T-helper 2 cell treated with Interferon-gamma antibody and Interleukin-4, amounts not matched to agents 5 μg/mL and 100 μg/mL, for 36 hours (primary cell): ENCODE data around the gene TMEM186.
"Not testable (repeated sequence)": the region's sequence is repeated elsewhere in the genome, so short reads cannot be mapped to it uniquely, and the experiment has no call there.

Experiments
- DNase-seq: peaks from one replicate; pipeline ENCODE4 v3.0.0; 2021; ENCODE audit warnings: low spot score
- H3K27ac Mint-ChIP-seq: one replicate; pipeline ENCODE4 v1.8.0; 2021; ENCODE audit warnings: mild to moderate bottlenecking, mixed read lengths
- H3K27me3 Mint-ChIP-seq: one replicate; pipeline ENCODE4 v1.8.0; 2021; ENCODE audit warnings: low read depth, mixed read lengths
- H3K36me3 Mint-ChIP-seq: one replicate; pipeline ENCODE4 v1.8.0; 2021; ENCODE audit warnings: low read depth, mixed read lengths
- H3K4me1 Mint-ChIP-seq: one replicate; pipeline ENCODE4 v1.8.0; 2021; ENCODE audit warnings: low read depth, mixed read lengths
- H3K4me3 Mint-ChIP-seq: one replicate; pipeline ENCODE4 v1.8.0; 2022; ENCODE audit warnings: mild to moderate bottlenecking, moderate library complexity, mixed read lengths
- H3K9me3 Mint-ChIP-seq: one replicate; pipeline ENCODE4 v1.8.0; 2021; ENCODE audit warnings: mixed read lengths

The TMEM186 gene

DNA sequence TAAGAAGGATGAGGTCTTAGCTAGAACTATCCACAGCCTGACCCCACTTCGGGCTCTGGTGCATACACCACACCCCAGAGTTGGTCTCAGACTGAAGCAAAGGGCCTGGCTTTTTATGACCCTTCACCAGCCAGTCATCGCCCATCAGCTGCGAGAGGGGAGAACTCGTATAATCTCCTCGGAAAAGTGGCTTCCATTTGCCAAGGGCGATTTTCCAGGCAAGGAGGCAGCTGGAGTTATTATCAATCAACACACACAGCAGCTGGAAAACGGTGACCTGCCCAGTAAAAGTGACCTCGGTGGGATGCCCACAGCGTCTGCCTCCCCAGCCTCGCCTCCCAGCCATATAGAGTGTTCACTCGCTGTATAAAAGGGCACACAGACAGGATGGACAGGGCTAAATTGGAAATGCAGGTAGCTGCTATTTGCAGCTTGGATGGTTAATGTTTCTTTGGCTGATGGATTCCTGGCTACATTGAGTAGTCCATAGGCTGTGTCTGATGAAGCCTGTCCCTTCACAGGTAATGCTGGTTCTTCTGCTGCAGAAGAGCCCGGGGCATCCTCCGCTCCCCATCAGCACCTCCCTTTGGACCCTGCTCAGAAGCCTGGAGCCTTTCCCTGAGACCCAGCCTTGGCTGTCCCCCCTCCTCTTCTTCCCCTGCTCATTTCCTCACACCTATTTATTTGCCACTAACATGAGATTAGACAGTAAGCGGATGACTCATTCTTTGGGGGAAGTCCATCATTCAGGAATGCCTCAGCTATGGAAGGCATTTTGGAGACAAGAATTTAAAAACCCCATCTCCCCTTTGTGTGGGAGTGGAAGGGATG lies 45.7 kb downstream of the TMEM186 start:
- Mint-ChIP-seq H3K27me3 (no peaks in the 10 kb centered on the region), H3K27ac (no peak overlapping the region), H3K9me3 (no peaks in the 10 kb centered on the region), H3K4me1 (no peaks in the 10 kb centered on the region), H3K36me3 (no peaks in the 10 kb centered on the region), H3K4me3 (no peak overlapping the region)
- DNase-seq: no peak

DNA sequence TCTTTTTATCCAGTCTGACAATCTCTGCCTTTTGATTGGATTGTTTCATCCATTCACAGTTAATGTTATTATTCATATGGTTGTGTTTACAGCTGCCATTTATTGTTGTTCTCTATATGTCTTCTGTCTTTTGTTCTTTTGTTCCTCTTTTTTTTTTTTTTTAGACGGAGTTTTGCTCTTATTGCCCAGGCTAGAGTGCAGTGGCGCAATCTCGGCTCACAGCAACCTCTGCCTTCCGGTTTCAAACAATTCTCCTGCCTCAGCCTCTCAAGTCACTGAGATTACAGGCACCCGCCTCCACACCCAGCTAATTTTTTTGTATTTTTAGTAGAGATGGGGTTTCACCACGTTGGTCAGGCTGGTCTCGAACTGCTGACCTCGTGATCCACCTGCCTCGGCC lies 48.5 kb downstream of the TMEM186 start:
- H3K27ac Mint-ChIP-seq, H3K27me3 Mint-ChIP-seq: not testable (repeated sequence)

More for the DNA sequence above, 48.5 kb downstream of the TMEM186 start:
- not testable (repeated sequence) for H3K4me1 Mint-ChIP-seq, H3K36me3 Mint-ChIP-seq, DNase-seq, H3K9me3 Mint-ChIP-seq, H3K4me3 Mint-ChIP-seq
